ENCODE measurements around the gene BCL7A. TPM values are rescaled to one million over a fixed set of nuclear protein-coding genes. Genes with fewer than 3 reads are reported as not detected.

BCL7A gene
- polyA plus RNA-seq, 1 donor from 2014 or later = 51.3 TPM

- H3K27ac ChIP-seq (ENCODE audit: low read length) = no peak overlapping the region
- TF ChIP-seq TAF1 (IDR thresholded peaks at IDR 0.05; ENCODE audit: low read depth) = no peak
- no peak for TF ChIP-seq EP300 (conservative IDR thresholded peaks at IDR 0.05; ENCODE audit: poor library complexity, severe bottlenecking)
- no peak for TF ChIP-seq CTCF (IDR thresholded peaks at IDR 0.05; ENCODE audit: poor library complexity, severe bottlenecking)
- TF ChIP-seq EZH2 (IDR thresholded peaks at IDR 0.05; ENCODE audit: borderline replicate concordance, insufficient read depth, low read length, poor library complexity, severe bottlenecking) = no peak
- TF ChIP-seq MXI1 (conservative IDR thresholded peaks at IDR 0.05; ENCODE audit: poor library complexity, severe bottlenecking) = no peak
- no peak for TF ChIP-seq RAD21 (conservative IDR thresholded peaks at IDR 0.05)
- no peak for TF ChIP-seq REST (IDR thresholded peaks at IDR 0.05; ENCODE audit: borderline replicate concordance)
- no peak for TF ChIP-seq POLR2AphosphoS5 (IDR thresholded peaks at IDR 0.05)
- no peak for TF ChIP-seq SMC3 (conservative IDR thresholded peaks at IDR 0.05; ENCODE audit: poor library complexity)
- peaks cover 3% of the 10 kb centered on the region for H3K79me2 ChIP-seq (replicated peaks; ENCODE audit: insufficient read depth, low read length)
Measured at GRCh38 chr12:122094735-122095631, 73.3 kb downstream of the BCL7A start.

GRCh38 chr12:122096014-122096413 lies 74.3 kb downstream of the BCL7A start:
- Histone ChIP-seq H3K9ac (ENCODE audit: low read length) (no peak overlapping the region), H4K20me1 (ENCODE audit: insufficient read depth) (no peaks in the 10 kb centered on the region), H3K9me2 (ENCODE audit: insufficient read depth, low read length) (no peaks in the 10 kb centered on the region), H3K27ac (ENCODE audit: low read length) (no peak overlapping the region), H3K9me3 (ENCODE audit: low read length) (no peaks in the 10 kb centered on the region), H3K79me2 (replicated peaks; ENCODE audit: insufficient read depth, low read length) (peaks cover 3% of the 10 kb centered on the region), H3K4me2 (ENCODE audit: low read length) (no peak overlapping the region), H3K4me3 (ENCODE audit: low read length) (no peak overlapping the region), H2AFZ (ENCODE audit: low read depth, low read length) (no peak overlapping the region), H3K27me3 (ENCODE audit: insufficient read depth, low read depth, low read length) (no peaks in the 10 kb centered on the region), H3K36me3 (ENCODE audit: insufficient read depth, low read length) (no peaks in the 10 kb centered on the region), H3F3A (ENCODE audit: insufficient read depth, low read length, poor library complexity, severe bottlenecking) (peaks cover 3% of the 10 kb centered on the region)
- TF ChIP-seq POLR2AphosphoS5 (IDR thresholded peaks at IDR 0.05) (no peak), MXI1 (conservative IDR thresholded peaks at IDR 0.05; ENCODE audit: poor library complexity, severe bottlenecking) (no peak), CTCF (IDR thresholded peaks at IDR 0.05; ENCODE audit: poor library complexity, severe bottlenecking) (no peak), EZH2 (IDR thresholded peaks at IDR 0.05; ENCODE audit: borderline replicate concordance, insufficient read depth, low read length, poor library complexity, severe bottlenecking) (no peak), RAD21 (conservative IDR thresholded peaks at IDR 0.05) (no peak), REST (IDR thresholded peaks at IDR 0.05; ENCODE audit: borderline replicate concordance) (no peak), TAF1 (IDR thresholded peaks at IDR 0.05; ENCODE audit: low read depth) (no peak), SMC3 (conservative IDR thresholded peaks at IDR 0.05; ENCODE audit: poor library complexity) (no peak)

More at GRCh38 chr12:122094735-122095631, 73.3 kb downstream of the BCL7A start:
- peaks cover 3% of the 10 kb centered on the region for H3F3A ChIP-seq (ENCODE audit: insufficient read depth, low read length, poor library complexity, severe bottlenecking)
- no peaks in the 10 kb centered on the region for H4K20me1 ChIP-seq (ENCODE audit: insufficient read depth)
- no peaks in the 10 kb centered on the region for H3K9me3 ChIP-seq (ENCODE audit: low read length)
- H3K36me3 ChIP-seq (ENCODE audit: insufficient read depth, low read length) = no peaks in the 10 kb centered on the region
- H3K4me2 ChIP-seq (ENCODE audit: low read length) = no peak overlapping the region
- no peak overlapping the region for H2AFZ ChIP-seq (ENCODE audit: low read depth, low read length)
- no peak overlapping the region for H3K9ac ChIP-seq (ENCODE audit: low read length)
- no peaks in the 10 kb centered on the region for H3K9me2 ChIP-seq (ENCODE audit: insufficient read depth, low read length)
- no peak overlapping the region for H3K4me3 ChIP-seq (ENCODE audit: low read length)
- H3K27me3 ChIP-seq (ENCODE audit: insufficient read depth, low read depth, low read length) = no peaks in the 10 kb centered on the region
